Neural progenitor cell (in vitro differentiated cells): ENCODE measurements around the gene ARHGAP28. TPM values are rescaled to one million over a fixed set of nuclear protein-coding genes. Genes with fewer than 3 reads are reported as not detected.

Experiments
- DNase-seq: peaks from one replicate; pipeline ENCODE4 v3.0.0-alpha.2; 2016; ENCODE audit warnings: low spot score
- H2AFZ ChIP-seq: fragments of 200-600 bp; sonication (generic); replicated peaks from 2 replicates; pipeline ENCODE4 v1.6.1; 2016; ENCODE audit warnings: antibody characterized with exemption
- H3F3A ChIP-seq: fragments of 200-600 bp; sonication (generic); 2 replicates; pipeline ENCODE4 v1.6.1; 2016; ENCODE audit warnings: antibody characterized with exemption, low read depth
- H3K27ac ChIP-seq: fragments of 200-600 bp; sonication (generic); 2 replicates; pipeline ENCODE4 v1.5.1; 2016; ENCODE audit warnings: mild to moderate bottlenecking
- H3K27me3 ChIP-seq: fragments of 200-600 bp; sonication (generic); 2 replicates; pipeline ENCODE4 v1.6.1; 2016; ENCODE audit warnings: mild to moderate bottlenecking, moderate library complexity
- H3K36me3 ChIP-seq: fragments of 200-600 bp; sonication (generic); 2 replicates; pipeline ENCODE4 v1.5.1; 2016
- H3K4me1 ChIP-seq: fragments of 200-600 bp; sonication (generic); 2 replicates; pipeline ENCODE4 v1.6.1; 2016; ENCODE audit warnings: mixed run types
- H3K4me2 ChIP-seq: fragments of 200-600 bp; sonication (generic); 2 replicates; pipeline ENCODE4 v1.6.1; 2016
- H3K4me3 ChIP-seq: fragments of 200-600 bp; sonication (generic); 2 replicates; pipeline ENCODE4 v1.5.1; 2016
- H3K79me2 ChIP-seq: fragments of 200-600 bp; sonication (generic); 2 replicates; pipeline ENCODE4 v1.6.1; 2016; ENCODE audit warnings: low read depth
- H3K9ac ChIP-seq: fragments of 200-600 bp; sonication (generic); 2 replicates; pipeline ENCODE4 v1.6.1; 2016
- H3K9me3 ChIP-seq: fragments of 200-600 bp; sonication (generic); 2 replicates; pipeline ENCODE4 v1.5.1; 2016; ENCODE audit warnings: low read depth
- H4K20me1 ChIP-seq: fragments of 200-600 bp; sonication (generic); 2 replicates; pipeline ENCODE4 v1.6.1; 2016; ENCODE audit warnings: low read depth
- H3K27ac Mint-ChIP-seq: 3 replicates; pipeline ENCODE4 v1.8.0; 2021; ENCODE audit warnings: mixed read lengths
- H3K27me3 Mint-ChIP-seq: 2 replicates; pipeline ENCODE4 v1.8.0; 2022; ENCODE audit warnings: low read depth, mild to moderate bottlenecking, inconsistent platforms, moderate library complexity, mixed read lengths; ENCODE audit not compliant: insufficient read depth
- H3K36me3 Mint-ChIP-seq: 3 replicates; pipeline ENCODE4 v1.8.0; 2021; ENCODE audit warnings: mixed read lengths
- H3K4me1 Mint-ChIP-seq: 3 replicates; pipeline ENCODE4 v1.8.0; 2021; ENCODE audit warnings: mixed read lengths
- H3K4me3 Mint-ChIP-seq: 3 replicates; pipeline ENCODE4 v1.8.0; 2021; ENCODE audit warnings: mild to moderate bottlenecking, moderate library complexity, mixed read lengths
- H3K9me3 Mint-ChIP-seq: 3 replicates; pipeline ENCODE4 v1.8.0; 2020; ENCODE audit warnings: mixed read lengths
- EZH2 ChIP-seq: fragments of 200-600 bp; sonication (generic); IDR thresholded peaks from 2 replicates; pipeline ENCODE4 v1.6.1; 2017; ENCODE audit warnings: antibody characterized with exemption, mild to moderate bottlenecking, moderate library complexity
- EZH2phosphoT487 ChIP-seq: fragments of 200-600 bp; sonication (generic); IDR thresholded peaks from 2 replicates; pipeline ENCODE4 v1.6.1; 2017; ENCODE audit warnings: antibody characterized with exemption
- total RNA-seq: library from RNA; depleted of rRNA; stranded (reverse); fragments of >200 nt; gene quantifications from 2 replicates; pipeline ENCODE4 v1.2.3, GENCODE V29; 2015; ENCODE audit warnings: low replicate concordance
- TF ChIP-seq, protein P1 (sequence below): fragments of 200-600 bp; sonication (generic); IDR thresholded peaks from 2 replicates; pipeline ENCODE4 v1.5.1; 2017; ENCODE audit warnings: antibody characterized with exemption, mild to moderate bottlenecking

The ARHGAP28 gene
- total RNA-seq, 1 donor from 2014 or later: 25.7 TPM

DNA sequence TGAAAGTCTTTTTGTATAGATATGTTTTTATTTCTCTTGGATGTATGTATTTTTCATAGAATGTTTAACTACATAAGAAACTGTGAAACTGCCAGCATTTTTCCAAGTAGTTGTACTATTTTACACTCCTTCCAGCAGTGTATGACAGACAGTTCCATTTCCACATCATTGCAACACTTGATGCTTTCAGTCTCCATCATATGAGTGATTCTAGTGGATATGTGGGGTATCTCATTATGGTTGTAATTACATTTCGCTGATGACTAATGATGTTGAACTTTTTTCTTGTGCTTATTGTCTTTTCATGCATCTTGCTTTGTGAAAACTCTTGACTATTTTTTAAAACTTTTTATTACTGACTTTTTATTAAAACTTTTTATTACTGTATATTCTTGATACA is 101.4 kb downstream of the ARHGAP28 start:
- Histone ChIP-seq H3K79me2 (no peaks in the 10 kb centered on the region), H4K20me1 (no peaks in the 10 kb centered on the region), H3K9me3 (no peaks in the 10 kb centered on the region), H3K27ac (no peak overlapping the region), H3K9ac (no peak overlapping the region), H3F3A (no peaks in the 10 kb centered on the region), H2AFZ (no peak overlapping the region), H3K4me1 (no peaks in the 10 kb centered on the region), H3K4me2 (no peak overlapping the region), H3K36me3 (no peaks in the 10 kb centered on the region), H3K4me3 (no peak overlapping the region), H3K27me3 (no peaks in the 10 kb centered on the region)
- Mint-ChIP-seq H3K27me3 (peaks cover 2% of the 10 kb centered on the region), H3K4me3 (no peak overlapping the region), H3K27ac (no peak overlapping the region), H3K4me1 (no peaks in the 10 kb centered on the region), H3K36me3 (peaks cover 34% of the 10 kb centered on the region), H3K9me3 (peaks cover 22% of the 10 kb centered on the region)
- no peak for DNase-seq
- no peak for TF ChIP-seq EZH2phosphoT487
- TF ChIP-seq, protein P1, sequence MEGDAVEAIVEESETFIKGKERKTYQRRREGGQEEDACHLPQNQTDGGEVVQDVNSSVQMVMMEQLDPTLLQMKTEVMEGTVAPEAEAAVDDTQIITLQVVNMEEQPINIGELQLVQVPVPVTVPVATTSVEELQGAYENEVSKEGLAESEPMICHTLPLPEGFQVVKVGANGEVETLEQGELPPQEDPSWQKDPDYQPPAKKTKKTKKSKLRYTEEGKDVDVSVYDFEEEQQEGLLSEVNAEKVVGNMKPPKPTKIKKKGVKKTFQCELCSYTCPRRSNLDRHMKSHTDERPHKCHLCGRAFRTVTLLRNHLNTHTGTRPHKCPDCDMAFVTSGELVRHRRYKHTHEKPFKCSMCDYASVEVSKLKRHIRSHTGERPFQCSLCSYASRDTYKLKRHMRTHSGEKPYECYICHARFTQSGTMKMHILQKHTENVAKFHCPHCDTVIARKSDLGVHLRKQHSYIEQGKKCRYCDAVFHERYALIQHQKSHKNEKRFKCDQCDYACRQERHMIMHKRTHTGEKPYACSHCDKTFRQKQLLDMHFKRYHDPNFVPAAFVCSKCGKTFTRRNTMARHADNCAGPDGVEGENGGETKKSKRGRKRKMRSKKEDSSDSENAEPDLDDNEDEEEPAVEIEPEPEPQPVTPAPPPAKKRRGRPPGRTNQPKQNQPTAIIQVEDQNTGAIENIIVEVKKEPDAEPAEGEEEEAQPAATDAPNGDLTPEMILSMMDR: no peak
- TF ChIP-seq EZH2: no peak

DNA sequence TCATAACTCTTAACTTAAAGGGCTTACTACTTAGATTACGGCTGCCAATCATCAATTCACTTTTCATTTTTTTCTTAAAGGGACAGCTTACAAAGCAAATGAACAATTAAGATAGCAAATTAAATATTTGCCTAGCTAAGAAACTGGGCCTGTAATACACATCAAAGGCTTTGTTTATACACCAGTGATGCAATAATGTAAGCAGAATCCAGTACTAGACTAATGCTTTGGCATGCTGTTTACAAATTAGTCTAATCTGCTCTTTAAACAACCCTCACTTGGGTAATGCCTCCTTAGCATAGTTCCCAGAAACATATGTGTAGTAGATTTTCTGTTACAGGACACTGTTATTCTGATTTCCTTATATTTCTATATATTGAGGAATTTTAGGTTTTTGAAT is 105.8 kb downstream of the ARHGAP28 start:
- H2AFZ ChIP-seq: no peak overlapping the region
- H3K4me2 ChIP-seq: no peak overlapping the region
- DNase-seq: no peak
- H3K27me3 ChIP-seq: no peaks in the 10 kb centered on the region
- H3K79me2 ChIP-seq: no peaks in the 10 kb centered on the region
- H3K27ac Mint-ChIP-seq: no peak overlapping the region
- H3K4me1 ChIP-seq: no peaks in the 10 kb centered on the region
- H3K9ac ChIP-seq: no peak overlapping the region
- no peaks in the 10 kb centered on the region for H4K20me1 ChIP-seq
- H3F3A ChIP-seq: no peaks in the 10 kb centered on the region
- H3K4me3 Mint-ChIP-seq: no peak overlapping the region
- H3K9me3 ChIP-seq: no peaks in the 10 kb centered on the region
- H3K9me3 Mint-ChIP-seq: peaks cover 4% of the 10 kb centered on the region
- no peak overlapping the region for H3K27ac ChIP-seq
- no peak overlapping the region for H3K4me3 ChIP-seq
- H3K27me3 Mint-ChIP-seq: peaks cover 2% of the 10 kb centered on the region
- no peaks in the 10 kb centered on the region for H3K4me1 Mint-ChIP-seq
- peaks cover 25% of the 10 kb centered on the region for H3K36me3 Mint-ChIP-seq
- TF ChIP-seq EZH2phosphoT487: no peak
- no peak for TF ChIP-seq EZH2
- TF ChIP-seq, protein P1: no peak
- H3K36me3 ChIP-seq: no peaks in the 10 kb centered on the region

DNA sequence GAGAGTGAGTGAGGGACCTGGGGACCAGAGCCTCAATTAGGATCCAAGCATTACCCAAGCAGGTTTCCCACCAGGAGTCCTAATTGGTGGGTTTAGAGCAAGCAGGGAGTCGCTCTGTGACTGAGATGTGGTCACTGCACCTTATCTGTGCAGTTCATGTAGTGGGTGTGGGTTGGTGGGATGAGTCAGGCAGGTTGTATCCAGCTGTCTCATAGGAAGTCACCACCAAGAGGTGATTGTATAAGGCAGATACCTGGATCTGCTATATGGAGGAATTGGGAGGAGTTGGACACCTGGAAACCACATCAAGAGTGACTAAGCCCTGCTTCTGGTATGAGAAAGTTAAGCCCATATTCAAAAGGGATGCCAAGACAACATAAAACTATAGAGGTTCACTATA is 106.8 kb downstream of the ARHGAP28 start:
- Histone ChIP-seq H3K9ac (no peak overlapping the region), H3K79me2 (no peaks in the 10 kb centered on the region), H3K4me2 (no peak overlapping the region), H2AFZ (no peak overlapping the region), H3K27ac (no peak overlapping the region), H3K27me3 (no peaks in the 10 kb centered on the region), H3K9me3 (no peaks in the 10 kb centered on the region), H3F3A (no peaks in the 10 kb centered on the region), H3K4me1 (no peaks in the 10 kb centered on the region), H3K36me3 (no peaks in the 10 kb centered on the region), H3K4me3 (no peak overlapping the region), H4K20me1 (no peaks in the 10 kb centered on the region)
- Mint-ChIP-seq H3K9me3 (no peaks in the 10 kb centered on the region), H3K36me3 (peaks cover 24% of the 10 kb centered on the region), H3K27me3 (peaks cover under 1% of the 10 kb centered on the region), H3K4me1 (no peaks in the 10 kb centered on the region), H3K27ac (no peak overlapping the region), H3K4me3 (no peak overlapping the region)
- no peak for DNase-seq
- TF ChIP-seq EZH2phosphoT487 (no peak), EZH2 (no peak)
- TF ChIP-seq, protein P1: no peak

DNA sequence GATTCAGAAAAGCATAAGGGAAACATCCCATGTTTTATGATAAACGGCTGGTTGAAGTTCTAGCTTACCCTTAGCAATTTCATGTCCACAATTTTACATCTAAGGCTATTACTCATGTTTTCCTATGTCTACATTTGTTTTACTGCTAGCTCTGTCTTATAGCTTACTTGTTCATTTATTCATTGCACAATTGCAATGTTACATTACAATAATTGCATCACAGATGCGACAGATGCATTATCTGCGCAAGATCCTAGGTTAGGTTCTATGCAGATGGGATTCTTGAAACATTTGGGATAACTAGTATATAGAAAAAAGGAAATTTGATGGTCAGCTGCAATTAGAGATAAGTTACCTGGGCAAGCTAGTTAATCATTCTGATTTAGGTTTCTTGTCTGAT is 108.4 kb downstream of the ARHGAP28 start:
- Histone ChIP-seq H3K36me3 (no peaks in the 10 kb centered on the region), H3K4me1 (no peaks in the 10 kb centered on the region), H3K27me3 (no peaks in the 10 kb centered on the region), H2AFZ (no peak overlapping the region), H3K4me2 (no peak overlapping the region), H3F3A (no peaks in the 10 kb centered on the region), H4K20me1 (no peaks in the 10 kb centered on the region), H3K9ac (no peak overlapping the region), H3K9me3 (no peaks in the 10 kb centered on the region), H3K4me3 (no peak overlapping the region), H3K27ac (no peak overlapping the region), H3K79me2 (no peaks in the 10 kb centered on the region)
- Mint-ChIP-seq H3K27ac (no peak overlapping the region), H3K9me3 (no peaks in the 10 kb centered on the region), H3K27me3 (no peaks in the 10 kb centered on the region), H3K4me1 (no peaks in the 10 kb centered on the region), H3K4me3 (no peak overlapping the region), H3K36me3 (peaks cover 24% of the 10 kb centered on the region)
- no peak for DNase-seq
- TF ChIP-seq, protein P1: no peak
- TF ChIP-seq EZH2phosphoT487: no peak
- no peak for TF ChIP-seq EZH2
